HG02973 (cell line): ENCODE data around the gene ZNF837.

Experiments used
- ATAC-seq: cut with Tn5 transposase; IDR thresholded peaks from one replicate; pipeline ENCODE4 v1.9.1; 2021; ENCODE audit warnings: moderate library complexity; ENCODE audit not compliant: unreplicated experiment

ZNF837 gene

GRCh38 chr19:58325311-58326022 is 55.4 kb downstream of the ZNF837 start:
- no peak for ATAC-seq

- ATAC-seq = no peak
These were observed 61.6 kb downstream of the ZNF837 start for GRCh38 chr19:58319241-58319640.

GRCh38 chr19:58318297-58318696 is 62.5 kb downstream of the ZNF837 start:
- ATAC-seq = no peak
